GM19397 (cell line): ENCODE results near the gene TGM6.

Experiments used
- ATAC-seq: cut with Tn5 transposase; IDR thresholded peaks from one replicate; pipeline ENCODE4 v1.9.1; 2021; ENCODE audit warnings: mild to moderate bottlenecking, moderate library complexity; ENCODE audit not compliant: unreplicated experiment

Gene TGM6

DNA sequence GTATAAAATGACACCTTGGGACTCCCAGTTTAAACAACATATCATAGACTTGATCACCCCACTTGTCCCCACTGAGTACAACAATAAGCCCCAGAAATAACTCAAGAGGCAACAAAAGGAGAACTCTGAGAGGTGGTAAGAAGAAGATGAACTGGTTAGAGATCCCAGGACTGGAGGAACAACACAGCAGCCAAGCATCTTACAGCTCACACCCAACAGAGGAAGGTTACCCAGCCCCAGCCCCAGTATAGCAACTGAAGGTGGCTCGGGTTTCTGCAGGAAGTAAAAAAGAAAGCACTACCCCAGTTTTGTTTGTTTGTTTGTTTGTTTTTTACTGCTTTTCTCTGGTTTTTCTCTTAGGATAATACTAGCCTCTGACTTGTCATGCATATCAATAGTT lies 17.1 kb upstream of the TGM6 start:
- no peak for ATAC-seq

DNA sequence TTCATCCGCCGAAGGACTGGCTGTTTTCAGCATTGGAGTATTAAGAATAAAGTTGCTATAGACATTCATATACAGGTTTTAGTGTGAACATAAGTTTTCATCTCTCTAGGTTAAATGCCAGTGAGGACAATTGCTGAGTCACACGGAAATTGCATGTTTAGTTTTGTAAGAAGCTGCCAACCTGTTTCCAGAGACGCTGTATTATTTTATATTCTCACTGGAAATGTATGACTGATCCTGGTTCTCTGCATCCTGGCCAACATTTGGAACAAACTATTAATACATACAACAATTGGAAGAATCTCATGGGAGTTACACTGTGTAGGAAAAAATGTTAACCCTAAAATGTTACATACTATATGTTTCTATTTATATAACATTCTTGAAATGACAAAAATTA lies 16.7 kb upstream of the TGM6 start:
- ATAC-seq: no peak

DNA sequence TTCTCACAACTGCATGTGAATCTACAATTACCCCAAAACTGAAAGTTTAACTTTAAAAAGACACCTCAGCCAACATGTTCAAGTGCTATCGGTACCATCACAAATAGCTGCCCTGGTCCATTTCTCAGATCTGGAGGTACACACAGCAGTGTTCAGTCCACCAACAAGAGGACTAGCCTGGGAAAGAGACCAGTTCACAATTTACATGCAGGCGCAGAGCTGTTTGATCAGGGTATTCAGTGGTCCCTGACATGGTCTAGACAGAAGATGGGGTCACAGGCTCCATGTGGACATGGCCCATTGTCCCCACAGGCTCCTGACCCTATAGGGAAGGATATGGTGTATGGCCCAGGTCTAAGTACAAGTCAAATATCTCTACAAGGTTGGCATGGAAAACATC lies 15.6 kb upstream of the TGM6 start:
- ATAC-seq: no peak

DNA sequence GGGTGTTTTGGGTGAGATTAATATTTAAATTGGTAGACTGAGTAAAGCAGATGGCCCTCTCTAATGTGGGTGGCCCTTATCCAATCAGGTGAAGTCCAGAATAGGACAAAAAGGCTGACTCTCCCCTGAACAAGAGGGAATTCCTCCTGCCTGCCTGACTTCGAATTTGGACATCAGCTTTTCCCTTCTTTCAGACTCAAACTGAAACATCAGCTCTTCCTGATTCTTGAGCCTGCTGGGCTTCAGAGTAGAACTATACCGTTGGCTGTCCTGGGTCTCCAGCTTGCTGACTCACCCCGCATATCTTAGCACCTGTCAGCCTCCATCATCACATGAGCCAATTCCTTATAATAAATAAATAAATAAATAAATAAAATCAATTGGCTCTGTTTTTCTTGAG lies 15.0 kb upstream of the TGM6 start:
- ATAC-seq: no peak

DNA sequence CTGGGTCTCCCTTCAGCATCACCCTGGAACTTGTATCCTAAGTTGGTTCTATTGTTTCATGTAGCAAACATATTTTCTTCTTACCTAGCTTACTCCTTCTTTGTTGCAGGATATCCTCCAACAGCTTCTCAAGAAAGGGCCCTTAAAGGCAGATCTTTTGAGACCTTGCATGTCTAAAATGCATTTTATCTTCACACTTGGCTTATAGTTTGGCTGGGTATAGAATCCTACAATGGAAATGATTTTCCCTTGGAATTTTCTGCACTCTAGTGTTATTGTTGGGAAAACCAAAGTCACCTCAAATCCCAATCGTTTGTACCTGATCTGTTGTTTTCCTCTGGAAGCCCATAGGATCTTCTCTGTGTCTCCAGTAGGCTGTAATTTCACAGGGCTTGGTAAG lies 12.1 kb upstream of the TGM6 start:
- ATAC-seq: no peak

- ATAC-seq: no peak
Measured at GRCh38 chr20:2373098-2373497, 7.6 kb upstream of the TGM6 start.

- ATAC-seq: no peak
Measured at GRCh38 chr20:2374346-2375125, 6.2 kb upstream of the TGM6 start.

DNA sequence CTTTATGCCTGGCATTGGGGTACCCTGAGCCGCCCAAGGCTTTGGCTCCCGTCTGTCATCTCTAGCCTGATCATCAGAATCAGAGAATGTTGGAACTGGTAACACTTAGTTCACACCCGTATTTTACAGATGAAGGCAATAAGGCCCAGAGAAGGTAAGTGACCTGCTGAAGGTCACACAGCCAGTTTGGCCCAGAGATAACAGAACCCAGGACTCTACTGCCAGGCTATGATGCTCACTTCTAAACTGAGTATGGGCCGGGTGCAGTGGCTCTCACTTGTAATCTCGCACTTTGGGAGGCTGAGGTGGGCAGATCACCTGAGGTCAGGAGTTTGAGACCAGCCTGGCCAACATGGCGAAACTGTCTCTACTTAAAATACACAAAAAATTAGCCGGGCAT lies 1.8 kb upstream of the TGM6 start:
- no peak for ATAC-seq

DNA sequence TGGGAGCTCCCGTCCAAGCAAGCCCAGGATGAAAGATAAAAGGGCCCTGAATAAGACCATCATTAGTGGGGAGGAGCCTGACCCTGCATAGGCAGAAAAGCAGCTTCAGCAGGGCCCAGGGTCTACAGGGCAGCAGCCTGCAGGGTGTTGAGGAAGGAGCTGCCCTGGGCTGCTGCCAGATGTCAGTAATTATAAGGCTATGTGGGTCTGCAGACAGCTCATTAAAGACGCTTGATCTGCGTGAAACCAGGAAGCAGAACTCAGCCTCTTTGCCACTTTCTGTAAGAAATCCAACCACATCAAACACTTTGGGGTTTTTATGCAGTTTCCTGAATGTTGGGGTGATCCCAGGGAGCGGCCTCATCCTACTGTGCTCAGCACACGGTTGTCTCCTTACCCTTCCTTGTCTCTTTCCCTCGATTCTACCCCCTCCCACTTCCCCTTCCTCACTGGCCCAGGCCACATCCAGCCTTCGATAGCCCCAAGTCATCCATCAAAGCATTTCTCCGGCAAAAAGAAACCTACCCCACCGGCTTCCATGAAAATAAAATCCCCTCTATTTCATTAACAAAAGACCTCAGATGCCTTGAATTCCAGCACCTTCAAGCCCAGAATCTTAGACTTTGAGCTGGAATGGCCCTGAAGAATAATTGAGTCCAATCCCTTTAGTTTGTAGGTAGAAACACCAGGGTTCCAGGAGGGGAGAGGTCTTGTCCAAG lies 1.0 kb upstream of the TGM6 start:
- ATAC-seq: no peak

- no peak for ATAC-seq
Measured at GRCh38 chr20:2381303-2381702, 602 bp downstream of the TGM6 start.

GRCh38 chr20:2382833-2383232 lies 2.1 kb downstream of the TGM6 start:
- ATAC-seq: no peak

DNA sequence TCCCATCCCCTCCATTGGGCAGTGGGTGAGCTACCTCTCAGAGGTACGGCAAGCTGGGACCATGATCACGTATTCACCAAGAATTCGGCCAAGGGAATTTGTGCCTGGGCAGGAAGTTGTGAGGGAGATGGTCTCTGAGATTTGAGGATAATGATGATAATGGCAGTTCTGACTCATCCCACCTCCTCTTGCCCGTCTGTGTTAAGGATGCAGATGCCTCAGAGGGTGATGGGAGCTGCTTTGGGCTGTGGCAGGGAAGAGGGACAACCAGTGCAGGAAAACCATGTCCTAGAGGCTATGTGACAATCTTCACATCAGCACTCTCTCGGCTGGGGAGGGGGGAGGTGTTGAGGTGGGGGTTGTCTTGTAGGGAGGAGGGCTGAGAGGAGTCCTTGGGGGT lies 4.3 kb downstream of the TGM6 start:
- no peak for ATAC-seq

DNA sequence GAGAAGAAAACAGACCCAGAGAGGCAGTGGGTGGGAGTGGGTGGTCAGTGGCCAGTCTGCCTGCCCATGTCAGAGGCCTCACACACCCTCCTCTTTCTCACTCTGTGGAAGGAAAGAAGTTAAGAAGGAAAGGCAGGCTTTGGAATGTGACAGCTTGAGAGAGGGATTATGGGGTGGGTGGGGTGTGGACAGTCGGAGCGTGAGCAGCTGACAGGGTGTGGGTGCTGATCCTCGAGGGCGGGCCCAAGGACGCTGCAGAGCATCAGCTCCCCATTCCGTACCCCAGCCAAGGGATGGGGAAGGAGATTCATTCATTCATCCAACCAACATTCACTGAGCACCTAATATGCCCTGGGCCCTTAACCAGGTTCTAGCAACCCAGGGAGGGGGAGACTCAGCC lies 4.8 kb downstream of the TGM6 start:
- no peak for ATAC-seq

GRCh38 chr20:2386516-2387179 lies 5.9 kb downstream of the TGM6 start:
- no peak for ATAC-seq

DNA sequence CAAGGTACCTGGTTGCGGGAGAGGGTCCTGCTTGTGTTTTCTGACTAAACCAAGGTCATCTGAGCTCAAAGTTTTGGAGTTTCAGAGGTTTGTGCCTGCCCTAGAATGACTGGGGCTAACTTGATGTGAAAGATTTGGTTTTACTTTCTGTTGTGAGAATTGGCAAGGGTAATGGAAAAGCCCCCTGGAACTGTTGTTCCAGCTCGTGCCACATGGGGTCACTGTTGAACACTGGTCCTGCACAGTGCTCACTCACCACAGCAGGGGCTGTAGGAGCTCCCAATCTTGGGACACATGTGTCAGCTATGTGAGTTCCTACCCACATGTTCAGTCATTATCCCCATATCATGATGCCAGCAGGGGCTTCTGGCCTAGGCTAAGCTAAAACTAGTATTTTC lies 6.5 kb downstream of the TGM6 start:
- ATAC-seq: no peak

DNA sequence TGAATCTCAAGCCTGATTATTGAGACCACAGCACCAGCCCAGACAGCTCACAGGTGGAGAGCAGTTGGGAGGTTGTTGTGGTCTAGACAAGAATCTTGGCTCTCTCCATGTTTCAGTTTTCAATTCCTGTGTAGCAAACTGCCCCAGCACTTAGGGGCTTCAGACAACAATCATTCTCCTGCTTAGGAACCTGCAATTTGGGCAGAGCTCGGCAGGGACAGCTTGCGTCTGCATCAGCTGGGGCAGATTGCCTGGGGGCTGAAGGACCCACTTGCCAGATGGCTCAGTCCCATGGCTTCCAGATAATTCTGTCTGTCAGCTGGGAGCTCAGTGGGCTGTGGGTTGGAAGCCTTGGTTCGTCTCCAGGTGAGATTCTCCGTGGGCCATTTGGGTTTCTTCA lies 6.9 kb downstream of the TGM6 start:
- ATAC-seq: no peak

DNA sequence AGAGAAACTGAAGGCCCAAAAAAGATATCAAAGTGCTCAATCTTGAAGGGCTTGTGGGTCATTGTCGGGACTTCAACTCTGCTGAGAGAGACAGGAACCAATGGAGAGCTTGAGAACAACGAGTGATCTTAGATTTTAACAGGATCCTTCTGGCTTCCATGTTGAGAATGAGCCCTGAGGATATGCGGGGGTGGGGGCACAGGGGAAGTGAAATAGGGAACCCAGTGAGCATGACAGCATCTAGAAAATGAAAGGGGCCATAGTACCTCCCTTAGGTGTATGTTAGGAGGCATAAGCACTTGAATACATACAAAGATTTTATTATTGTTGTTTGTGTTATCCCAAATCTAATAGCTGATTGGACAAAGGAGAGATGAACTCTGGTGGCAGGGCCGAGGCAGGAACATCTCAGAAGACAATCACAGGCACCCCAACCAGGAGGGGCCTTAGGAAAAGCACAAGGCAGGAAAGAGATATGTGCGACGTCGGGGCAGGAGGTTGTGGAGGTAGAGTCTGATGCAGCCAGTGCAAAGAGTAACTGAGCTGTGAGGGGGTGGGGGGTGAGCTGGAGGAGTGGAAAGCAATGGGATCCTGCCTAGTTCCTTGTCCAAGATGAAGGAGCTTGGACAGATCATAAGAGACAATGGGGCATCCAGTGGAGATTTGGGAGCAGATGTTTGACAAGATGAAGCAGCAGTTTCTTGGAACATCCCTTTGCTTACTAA lies 10.4 kb downstream of the TGM6 start:
- no peak for ATAC-seq

- no peak for ATAC-seq
Measured at GRCh38 chr20:2394411-2395055, 13.8 kb downstream of the TGM6 start.

DNA sequence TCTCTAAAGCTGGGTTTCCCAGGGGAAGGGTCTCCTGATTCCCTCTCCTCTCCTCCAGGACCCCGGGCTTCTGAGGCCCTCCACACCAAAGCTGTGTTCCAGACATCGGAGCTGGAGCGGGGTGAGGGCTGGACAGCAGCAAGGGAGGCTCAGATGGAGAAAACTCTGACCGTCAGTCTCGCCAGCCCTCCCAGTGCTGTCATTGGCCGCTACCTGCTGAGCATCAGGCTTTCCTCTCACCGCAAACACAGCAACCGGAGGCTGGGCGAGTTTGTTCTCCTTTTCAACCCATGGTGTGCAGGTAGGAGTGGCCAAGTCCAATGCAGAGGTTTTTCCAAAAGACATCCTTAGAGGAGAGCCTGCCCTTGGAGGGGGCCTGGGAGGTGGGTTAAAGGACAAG lies 14.4 kb downstream of the TGM6 start:
- ATAC-seq: no peak

DNA sequence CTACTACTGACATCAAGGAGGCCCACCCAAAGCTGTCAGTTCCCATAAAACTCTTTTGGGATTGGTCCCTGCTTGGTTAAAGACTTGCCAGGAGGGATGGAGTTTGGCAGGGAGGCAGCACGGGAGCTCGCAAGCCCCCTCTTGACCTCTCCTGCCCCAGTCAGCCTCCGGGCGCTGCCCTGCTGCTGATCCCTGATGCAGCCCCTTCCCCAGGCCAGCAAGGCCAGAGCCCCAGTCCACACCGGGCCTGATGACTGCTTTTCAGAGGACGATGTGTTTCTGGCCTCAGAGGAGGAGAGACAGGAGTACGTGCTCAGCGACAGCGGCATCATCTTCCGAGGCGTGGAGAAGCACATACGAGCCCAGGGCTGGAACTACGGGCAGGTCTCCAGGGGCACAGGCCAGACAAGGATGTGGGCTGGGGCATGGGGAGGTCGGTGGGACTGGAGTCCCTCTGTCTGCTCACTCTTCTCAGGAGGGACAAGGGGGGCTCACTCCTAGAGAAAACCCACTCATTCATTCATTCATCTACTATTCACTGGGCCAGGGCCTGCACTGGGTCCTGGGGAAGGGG lies 15.6 kb downstream of the TGM6 start:
- no peak for ATAC-seq

- ATAC-seq: no peak
Measured at GRCh38 chr20:2397091-2397490, 16.4 kb downstream of the TGM6 start.
